Calu3 (cell line): ENCODE results near the gene GNG12. TPM values are rescaled to one million over a fixed set of nuclear protein-coding genes. Genes with fewer than 3 reads are reported as not detected.

ENCODE experiments used
- BruUV-seq: library from RNA; stranded (reverse); fragments of 400-500 nt; replicated peaks from 2 replicates; lab custom pipeline; 2021; lab: Mats Ljungman, UMichigan
- CTCF ChIA-PET: fragments of 300-600 bp; sonication (Branson Sonifier 250); formaldehyde crosslinking; loops from one replicate; lab custom pipeline; 2022; ENCODE audit warnings: antibody characterized with exemption; lab: Charles Lee
- DNase-seq: peaks from one replicate; pipeline ENCODE4 v3.0.0; 2022
- H3K27ac Mint-ChIP-seq: one replicate; pipeline ENCODE4 v1.8.0; 2022; ENCODE audit warnings: mixed read lengths; ENCODE audit not compliant: unreplicated experiment
- H3K27me3 Mint-ChIP-seq: one replicate; pipeline ENCODE4 v1.8.0; 2022; ENCODE audit warnings: mixed read lengths; ENCODE audit not compliant: unreplicated experiment
- H3K36me3 Mint-ChIP-seq: one replicate; pipeline ENCODE4 v1.8.0; 2022; ENCODE audit warnings: mild to moderate bottlenecking, moderate library complexity, mixed read lengths; ENCODE audit not compliant: insufficient read depth, unreplicated experiment
- H3K4me1 Mint-ChIP-seq: one replicate; pipeline ENCODE4 v1.8.0; 2022; ENCODE audit warnings: mild to moderate bottlenecking, low read depth, mixed read lengths; ENCODE audit not compliant: unreplicated experiment
- H3K4me3 Mint-ChIP-seq: one replicate; pipeline ENCODE4 v1.8.0; 2022; ENCODE audit warnings: mild to moderate bottlenecking, low read depth, moderate library complexity, mixed read lengths; ENCODE audit not compliant: unreplicated experiment
- H3K9me3 Mint-ChIP-seq: one replicate; pipeline ENCODE4 v1.8.0; 2022; ENCODE audit warnings: low read depth, mixed read lengths; ENCODE audit not compliant: unreplicated experiment
- intact Hi-C: fragments of 100-400 bp; cut with micrococcal nuclease; formaldehyde crosslinking; loops from one replicate; pipeline ENCODE4 v1.10.0; 2022; ENCODE audit not compliant: unreplicated experiment
- total RNA-seq: library from RNA; stranded (reverse); gene quantifications from 2 replicates; pipeline ENCODE4 v1.2.3, GENCODE V29; 2022
- TF ChIP-seq, protein P1 (sequence below): fragments of 200-600 bp; IDR thresholded peaks from one replicate; pipeline ENCODE4 v1.8.0; 2022; ENCODE audit warnings: antibody characterized with exemption; ENCODE audit not compliant: unreplicated experiment

The GNG12 gene
- total RNA-seq, 1 experiment from 2014 or later: 85.6 TPM

DNA sequence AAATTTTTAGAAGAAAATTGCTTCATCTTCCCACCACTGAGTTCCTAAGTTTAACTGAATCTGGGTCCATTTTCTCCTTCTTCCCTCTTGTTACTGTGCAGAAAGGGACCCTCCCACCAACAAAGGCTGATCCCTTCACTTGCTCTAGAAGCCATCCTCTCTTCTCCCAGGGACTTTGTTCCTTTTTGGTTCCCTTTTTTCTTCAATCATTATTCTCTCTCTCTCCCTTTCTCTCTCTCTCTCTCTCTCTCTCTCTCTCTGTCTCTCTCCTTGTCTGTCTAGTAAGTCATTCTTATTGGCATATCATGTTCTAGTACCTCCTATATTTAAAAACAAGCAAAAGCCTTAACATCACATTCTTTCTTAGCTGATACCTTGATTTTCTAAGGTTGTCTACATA lies 180.0 kb downstream of the GNG12 start:
- Mint-ChIP-seq H3K27ac (no peak overlapping the region), H3K4me3 (no peak overlapping the region), H3K4me1 (no peaks in the 10 kb centered on the region), H3K27me3 (no peaks in the 10 kb centered on the region), H3K9me3 (no peaks in the 10 kb centered on the region), H3K36me3 (no peaks in the 10 kb centered on the region)
- BruUV-seq: no TSS peak
- CTCF ChIA-PET: no interaction called here
- TF ChIP-seq, protein P1, sequence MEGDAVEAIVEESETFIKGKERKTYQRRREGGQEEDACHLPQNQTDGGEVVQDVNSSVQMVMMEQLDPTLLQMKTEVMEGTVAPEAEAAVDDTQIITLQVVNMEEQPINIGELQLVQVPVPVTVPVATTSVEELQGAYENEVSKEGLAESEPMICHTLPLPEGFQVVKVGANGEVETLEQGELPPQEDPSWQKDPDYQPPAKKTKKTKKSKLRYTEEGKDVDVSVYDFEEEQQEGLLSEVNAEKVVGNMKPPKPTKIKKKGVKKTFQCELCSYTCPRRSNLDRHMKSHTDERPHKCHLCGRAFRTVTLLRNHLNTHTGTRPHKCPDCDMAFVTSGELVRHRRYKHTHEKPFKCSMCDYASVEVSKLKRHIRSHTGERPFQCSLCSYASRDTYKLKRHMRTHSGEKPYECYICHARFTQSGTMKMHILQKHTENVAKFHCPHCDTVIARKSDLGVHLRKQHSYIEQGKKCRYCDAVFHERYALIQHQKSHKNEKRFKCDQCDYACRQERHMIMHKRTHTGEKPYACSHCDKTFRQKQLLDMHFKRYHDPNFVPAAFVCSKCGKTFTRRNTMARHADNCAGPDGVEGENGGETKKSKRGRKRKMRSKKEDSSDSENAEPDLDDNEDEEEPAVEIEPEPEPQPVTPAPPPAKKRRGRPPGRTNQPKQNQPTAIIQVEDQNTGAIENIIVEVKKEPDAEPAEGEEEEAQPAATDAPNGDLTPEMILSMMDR: no peak
- no peak for DNase-seq
- intact Hi-C loops: no loop called here

- no peak overlapping the region for H3K4me3 Mint-ChIP-seq
- intact Hi-C loops: no loop called here
- no peaks in the 10 kb centered on the region for H3K9me3 Mint-ChIP-seq
- CTCF ChIA-PET: no interaction called here
- no peaks in the 10 kb centered on the region for H3K36me3 Mint-ChIP-seq
- no peak overlapping the region for H3K27ac Mint-ChIP-seq
- DNase-seq: no peak
- no peaks in the 10 kb centered on the region for H3K27me3 Mint-ChIP-seq
- H3K4me1 Mint-ChIP-seq: no peaks in the 10 kb centered on the region
- TF ChIP-seq, protein P1: no peak
- BruUV-seq: no TSS peak
Observed at GRCh38 chr1:67652800-67653199, 180.5 kb downstream of the GNG12 start.

Other genes with a start within 250 kb of the GNG12 start
- 34.0 and 35.4 TPM in 2 replicates for gene GADD45A, start 148.3 kb downstream of the GNG12 start, total RNA-seq
- gene DIRAS3, start 217.2 kb upstream of the GNG12 start, total RNA-seq: 5.2 and 8.1 TPM in 2 replicates